ENCODE data around the gene NPSR1. TPM values are rescaled to one million over a fixed set of nuclear protein-coding genes. Genes with fewer than 3 reads are reported as not detected.

Gene NPSR1
- total and polyA plus RNA-seq, 9 of the 15 experiments (the other 6 are each of a cell fraction or from before 2014, with no cell fraction given), result not detected

GRCh38 chr7:34832020-34832419 lies 174.0 kb downstream of the NPSR1 start (continued):
- TF ChIP-seq RREB1 (CRISPR knock-in tag; IDR thresholded peaks at IDR 0.05) (no peak), BRD9 (IDR thresholded peaks at IDR 0.05; ENCODE audit: low read depth, partially characterized antibody) (no peak)
- TF ChIP-seq, protein P1, sequence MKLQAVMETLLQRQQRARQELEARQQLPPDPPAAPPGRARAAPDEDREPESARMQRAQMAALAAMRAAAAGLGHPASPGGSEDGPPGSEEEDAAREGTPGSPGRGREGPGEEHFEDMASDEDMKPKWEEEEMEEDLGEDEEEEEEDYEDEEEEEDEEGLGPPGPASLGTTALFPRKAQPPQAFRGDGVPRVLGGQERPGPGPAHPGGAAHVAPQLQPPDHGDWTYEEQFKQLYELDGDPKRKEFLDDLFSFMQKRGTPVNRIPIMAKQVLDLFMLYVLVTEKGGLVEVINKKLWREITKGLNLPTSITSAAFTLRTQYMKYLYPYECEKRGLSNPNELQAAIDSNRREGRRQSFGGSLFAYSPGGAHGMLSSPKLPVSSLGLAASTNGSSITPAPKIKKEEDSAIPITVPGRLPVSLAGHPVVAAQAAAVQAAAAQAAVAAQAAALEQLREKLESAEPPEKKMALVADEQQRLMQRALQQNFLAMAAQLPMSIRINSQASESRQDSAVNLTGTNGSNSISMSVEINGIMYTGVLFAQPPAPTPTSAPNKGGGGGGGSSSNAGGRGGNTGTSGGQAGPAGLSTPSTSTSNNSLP (IDR thresholded peaks at IDR 0.05; ENCODE audit: borderline replicate concordance, low read depth, low read length), result no peak

All from K562 (cell line).